Left hindlimb (tissue), 1 donor: ENCODE results near the gene EPG5.
"Not testable (repeated sequence)": the region's sequence is repeated elsewhere in the genome, so short reads cannot be mapped to it uniquely, and the experiment has no call there.

Experiments
- DNase-seq: peaks from one replicate; pipeline ENCODE4 v3.0.0-alpha.2; 2018

The EPG5 gene, protein sequence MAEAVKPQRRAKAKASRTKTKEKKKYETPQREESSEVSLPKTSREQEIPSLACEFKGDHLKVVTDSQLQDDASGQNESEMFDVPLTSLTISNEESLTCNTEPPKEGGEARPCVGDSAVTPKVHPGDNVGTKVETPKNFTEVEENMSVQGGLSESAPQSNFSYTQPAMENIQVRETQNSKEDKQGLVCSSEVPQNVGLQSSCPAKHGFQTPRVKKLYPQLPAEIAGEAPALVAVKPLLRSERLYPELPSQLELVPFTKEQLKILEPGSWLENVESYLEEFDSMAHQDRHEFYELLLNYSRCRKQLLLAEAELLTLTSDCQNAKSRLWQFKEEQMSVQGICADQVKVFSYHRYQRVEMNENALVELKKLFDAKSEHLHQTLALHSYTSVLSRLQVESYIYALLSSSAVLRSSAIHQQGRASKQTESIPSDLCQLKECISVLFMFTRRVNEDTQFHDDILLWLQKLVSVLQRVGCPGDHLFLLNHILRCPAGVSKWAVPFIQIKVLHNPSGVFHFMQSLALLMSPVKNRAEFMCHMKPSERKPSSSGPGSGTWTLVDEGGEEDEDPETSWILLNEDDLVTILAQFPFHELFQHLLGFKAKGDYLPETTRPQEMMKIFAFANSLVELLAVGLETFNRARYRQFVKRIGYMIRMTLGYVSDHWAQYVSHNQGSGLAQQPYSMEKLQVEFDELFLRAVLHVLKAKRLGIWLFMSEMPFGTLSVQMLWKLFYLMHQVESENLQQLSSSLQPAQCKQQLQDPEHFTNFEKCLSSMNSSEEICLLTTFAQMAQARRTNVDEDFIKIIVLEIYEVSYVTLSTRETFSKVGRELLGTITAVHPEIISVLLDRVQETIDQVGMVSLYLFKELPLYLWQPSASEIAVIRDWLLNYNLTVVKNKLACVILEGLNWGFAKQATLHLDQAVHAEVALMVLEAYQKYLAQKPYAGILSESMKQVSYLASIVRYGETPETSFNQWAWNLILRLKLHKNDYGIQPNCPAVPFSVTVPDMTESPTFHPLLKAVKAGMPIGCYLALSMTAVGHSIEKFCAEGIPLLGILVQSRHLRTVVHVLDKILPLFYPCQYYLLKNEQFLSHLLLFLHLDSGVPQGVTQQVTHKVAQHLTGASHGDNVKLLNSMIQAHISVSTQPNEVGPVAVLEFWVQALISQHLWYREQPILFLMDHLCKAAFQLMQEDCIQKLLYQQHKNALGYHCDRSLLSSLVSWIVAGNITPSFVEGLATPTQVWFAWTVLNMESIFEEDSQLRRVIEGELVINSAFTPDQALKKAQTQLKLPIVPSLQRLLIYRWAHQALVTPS (N-terminal part only)

DNA sequence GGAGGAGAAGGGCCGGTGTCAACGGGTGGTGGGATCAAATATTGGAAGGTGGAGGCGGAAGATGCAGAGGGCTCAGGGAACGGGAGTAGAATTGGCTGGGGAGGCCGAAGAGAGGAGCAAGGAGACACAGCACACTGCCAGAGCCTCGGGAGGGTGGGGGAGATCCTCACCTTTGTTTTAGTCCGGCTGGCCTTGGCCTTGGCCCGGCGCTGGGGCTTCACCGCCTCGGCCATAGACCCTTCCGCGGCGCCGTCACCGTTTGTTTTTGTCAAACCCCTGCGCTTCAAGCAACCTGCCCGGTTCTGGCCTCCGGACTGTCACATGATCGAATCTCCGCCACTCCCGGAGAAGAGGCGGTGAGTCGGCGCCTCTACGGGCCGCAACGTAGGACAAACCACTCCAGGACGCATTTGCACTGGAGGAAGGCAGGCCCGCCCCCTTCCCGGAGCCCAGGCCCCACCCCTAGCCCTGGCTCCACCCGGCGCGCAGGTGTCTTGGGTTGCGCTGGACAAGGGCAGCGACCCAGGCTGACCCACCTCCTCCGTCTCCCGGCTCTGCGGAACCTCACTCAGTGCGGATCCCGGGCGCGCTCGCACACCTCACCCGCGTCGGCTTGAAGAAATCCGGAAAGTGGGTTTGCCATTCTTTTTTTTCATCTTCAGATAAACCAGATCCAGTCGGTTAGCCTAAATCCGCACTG is at the start of gene EPG5:
Gene EPG5 (minus strand): TSS at position 323 of the 700 bp plus-strand sequence. CDS start 90 bp downstream, at position 233.
- DNase-seq = peak; percentile 96

DNA sequence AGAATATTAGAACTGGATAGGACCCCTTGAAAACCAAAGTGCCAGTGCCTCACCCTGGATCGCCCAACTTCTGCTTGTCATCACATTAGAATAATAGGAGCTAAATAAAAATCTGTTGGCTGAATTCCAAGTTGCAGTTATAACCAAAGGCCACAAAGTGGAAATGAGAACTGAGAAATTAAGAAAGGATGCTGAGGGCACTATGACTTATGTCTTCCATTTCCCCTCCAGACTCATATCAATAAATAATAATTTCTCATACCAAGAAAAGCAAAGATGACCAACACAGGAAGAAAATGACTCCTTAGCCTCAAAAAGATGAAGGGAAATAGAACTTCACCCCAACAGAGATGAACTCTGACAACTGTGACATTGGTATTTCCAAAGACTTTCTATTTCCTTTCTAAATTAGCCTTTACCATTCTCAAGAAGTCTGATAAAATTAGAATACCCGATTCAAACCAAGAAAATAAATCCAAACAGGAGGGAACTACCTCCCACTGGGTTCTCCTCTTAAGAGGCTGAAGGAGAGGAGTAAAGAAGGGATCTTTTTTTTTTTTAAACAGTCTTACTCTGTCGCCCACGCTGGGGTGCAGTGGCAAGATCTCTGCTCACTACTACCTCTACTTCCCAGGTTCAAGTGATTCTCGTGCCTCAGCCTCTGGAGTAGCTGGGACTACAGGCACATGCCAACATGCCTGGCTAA is 46.5 kb upstream of the EPG5 start:
- no peak for DNase-seq

DNA sequence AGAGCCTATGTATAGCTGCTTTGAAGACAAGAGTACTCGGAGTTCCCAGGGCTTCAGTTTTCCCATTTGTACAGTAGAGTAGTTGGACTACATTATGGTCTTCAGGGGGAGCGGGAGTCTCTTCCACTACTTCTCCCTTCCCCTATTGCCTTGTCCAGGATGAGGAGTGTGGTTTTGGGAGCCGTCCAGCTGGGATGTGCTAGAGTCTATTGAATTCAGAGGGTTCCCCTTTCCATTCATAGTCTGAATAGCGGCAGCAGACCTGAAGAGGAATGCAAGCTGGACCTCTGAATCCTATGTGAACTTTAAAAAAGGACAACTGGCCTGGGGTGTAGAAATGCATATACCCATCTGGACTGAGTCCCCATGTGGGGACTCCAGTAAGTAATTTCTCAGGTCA is 43.5 kb upstream of the EPG5 start:
- no peak for DNase-seq

DNA sequence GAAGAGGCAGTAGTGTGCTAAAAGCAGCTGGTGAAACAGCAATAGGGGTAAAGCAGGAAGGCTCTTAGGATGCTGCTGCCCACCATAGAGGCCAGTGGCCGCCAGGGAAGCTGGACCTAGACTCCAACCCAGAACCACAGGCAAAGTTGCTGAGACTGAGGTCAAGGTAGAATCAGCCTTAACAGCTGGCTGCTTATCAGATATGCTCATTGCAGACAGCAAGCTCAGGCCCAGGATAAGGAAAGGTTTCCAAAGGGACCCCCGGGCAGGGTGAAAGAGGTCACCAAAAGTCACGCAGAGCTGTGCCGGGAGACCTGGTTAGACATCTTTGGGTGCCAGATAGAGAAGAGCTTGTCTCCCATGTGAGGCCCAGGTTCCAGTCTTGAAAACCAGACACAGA is 42.9 kb upstream of the EPG5 start:
- no peak for DNase-seq

DNA sequence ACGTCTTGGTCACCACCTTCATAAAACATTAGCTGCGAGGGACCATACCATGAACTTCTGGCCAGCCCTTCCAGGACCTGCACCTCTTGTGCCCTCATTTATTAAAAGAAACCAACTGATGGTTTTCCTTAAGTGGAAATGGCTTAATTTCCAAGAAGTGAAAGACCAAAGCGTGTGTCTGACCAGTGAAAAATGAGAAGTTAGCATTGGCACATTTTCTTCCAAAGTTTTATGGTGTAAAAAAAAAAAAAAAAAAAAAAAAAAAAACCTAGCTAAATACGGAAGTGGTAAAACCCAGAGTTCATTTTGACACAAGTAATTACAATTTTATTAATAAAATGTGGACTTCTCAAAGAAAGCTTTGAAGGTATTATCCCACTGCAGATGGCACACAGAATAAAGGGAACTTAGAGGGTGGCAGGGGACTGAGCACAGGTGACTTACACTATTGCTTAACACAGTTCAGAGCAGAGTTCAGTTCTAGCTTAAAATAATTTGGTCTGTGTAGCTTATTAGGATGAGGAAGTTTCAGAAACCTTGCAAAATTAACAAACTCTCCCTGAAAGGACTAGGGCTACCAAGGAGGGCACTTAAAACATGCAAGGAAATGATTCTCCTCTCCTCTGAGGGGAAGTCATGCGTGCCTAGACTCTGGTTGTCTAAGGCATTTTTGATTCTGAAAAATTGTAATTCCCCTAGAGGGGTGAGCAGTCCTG is 42.2 kb upstream of the EPG5 start:
- DNase-seq = no peak

DNA sequence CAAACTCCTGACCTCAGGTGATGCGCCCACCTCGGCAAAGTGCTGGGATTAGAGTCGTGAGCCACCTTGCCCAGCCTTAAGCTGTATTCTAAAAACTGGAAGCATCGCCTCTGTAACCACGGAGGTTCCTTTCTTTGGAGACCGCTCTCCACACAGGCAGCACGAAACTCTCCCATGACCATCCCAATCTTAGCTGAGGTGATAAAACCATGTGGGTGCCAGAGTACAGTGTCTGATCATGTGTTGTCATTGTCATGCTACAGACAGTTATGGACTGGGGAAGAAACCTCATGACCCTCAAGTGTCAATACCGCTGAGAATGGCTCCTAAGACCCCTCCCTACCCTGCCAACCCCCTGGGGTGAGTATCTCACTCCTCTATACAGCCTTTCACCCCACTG is 41.4 kb upstream of the EPG5 start:
- DNase-seq = no peak

DNA sequence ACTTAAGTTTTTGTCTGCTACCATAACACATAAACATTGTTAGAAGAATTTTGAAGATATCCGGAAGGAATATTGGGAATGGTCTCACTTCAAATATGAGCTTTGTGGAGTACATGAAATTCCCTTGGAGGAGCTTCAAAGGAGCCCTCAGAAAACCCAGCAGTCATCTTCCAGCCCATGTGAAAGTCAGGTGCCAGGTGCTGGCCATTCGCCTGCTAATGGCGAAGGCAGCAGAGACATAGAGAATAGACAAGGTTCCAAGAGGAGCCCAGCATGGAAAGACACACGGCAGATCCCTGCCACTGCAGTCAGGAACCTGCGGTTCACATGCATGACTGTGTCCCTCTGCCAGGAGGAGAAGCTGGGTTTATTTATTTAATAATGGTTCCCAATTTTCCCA is 40.0 kb upstream of the EPG5 start:
- no peak for DNase-seq

DNA sequence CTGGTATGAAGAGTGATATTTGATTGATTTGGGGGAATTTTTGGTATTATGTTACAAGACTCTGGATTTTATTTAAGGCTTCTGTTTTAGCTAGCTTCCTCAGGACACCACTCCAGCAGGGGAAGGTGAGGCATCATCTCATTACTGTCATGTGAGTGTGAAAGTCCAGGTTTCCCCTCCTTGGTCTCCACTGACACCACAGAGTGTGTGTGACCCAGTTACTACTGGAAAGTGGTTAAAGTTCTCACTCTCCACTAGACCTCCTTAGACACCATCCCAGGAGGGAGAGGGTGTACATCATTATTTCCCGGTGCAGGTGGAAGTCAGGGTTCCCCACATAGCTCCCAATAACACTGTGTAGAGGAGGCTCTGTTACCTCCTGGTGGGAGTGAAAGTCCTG is 35.8 kb upstream of the EPG5 start:
- DNase-seq = no peak

DNA sequence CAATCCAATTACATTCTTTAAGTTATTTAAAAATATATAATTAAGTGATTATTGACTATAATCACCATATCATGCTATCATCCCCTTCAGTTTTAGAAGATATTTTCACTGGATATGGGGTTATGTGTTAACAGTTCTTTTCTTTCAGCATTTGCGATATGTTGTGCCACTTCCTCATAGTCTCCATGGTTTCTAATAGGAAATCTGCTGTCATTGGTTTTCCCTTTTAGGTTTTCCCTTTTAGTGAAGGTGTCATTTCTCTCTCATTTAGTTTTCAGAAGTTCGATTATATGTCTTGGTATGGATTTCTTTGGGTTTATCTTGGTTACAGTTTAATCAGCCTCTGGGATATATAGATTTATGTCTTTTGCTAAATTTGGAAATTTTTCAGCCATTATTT is 34.8 kb upstream of the EPG5 start:
- DNase-seq = no peak

DNA sequence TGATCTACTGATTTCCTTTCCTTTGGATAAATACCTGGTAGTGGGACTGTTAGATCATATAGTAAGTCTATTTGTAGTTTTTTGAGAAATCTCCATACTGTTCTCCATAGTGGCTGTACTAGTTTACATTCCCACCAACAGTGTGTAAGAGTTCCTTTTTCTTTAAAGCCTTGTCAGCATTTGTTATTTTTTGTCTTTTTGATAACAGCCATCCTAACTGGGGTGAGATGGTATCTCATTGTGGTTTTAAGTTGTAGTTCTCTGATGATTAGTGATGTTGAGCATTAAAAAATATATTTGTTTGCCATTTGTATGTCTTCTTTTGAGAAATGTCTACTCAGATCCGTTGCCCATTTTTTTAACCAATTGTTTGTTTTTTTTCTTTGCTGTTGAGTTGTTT is 33.9 kb upstream of the EPG5 start:
- DNase-seq = no peak

DNA sequence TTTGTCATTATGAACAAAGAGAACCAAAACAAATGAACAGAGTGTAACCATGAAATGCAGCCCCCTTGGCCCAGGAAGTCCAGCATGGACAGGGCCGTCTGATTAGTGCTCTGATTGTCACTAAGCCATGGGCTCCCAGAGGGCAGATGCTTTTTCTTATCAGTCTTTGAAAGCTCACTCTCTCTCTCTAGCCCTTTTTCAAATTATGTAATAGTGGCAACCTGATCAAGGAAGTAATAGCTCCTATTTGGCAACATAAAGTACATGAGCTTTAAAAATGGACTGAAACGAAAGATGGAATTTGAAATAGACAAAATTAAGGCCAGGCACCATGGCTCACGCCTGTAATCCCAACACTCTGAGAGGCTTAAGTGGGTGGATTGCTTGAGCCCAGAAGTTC is 32.4 kb upstream of the EPG5 start:
- DNase-seq = no peak

DNA sequence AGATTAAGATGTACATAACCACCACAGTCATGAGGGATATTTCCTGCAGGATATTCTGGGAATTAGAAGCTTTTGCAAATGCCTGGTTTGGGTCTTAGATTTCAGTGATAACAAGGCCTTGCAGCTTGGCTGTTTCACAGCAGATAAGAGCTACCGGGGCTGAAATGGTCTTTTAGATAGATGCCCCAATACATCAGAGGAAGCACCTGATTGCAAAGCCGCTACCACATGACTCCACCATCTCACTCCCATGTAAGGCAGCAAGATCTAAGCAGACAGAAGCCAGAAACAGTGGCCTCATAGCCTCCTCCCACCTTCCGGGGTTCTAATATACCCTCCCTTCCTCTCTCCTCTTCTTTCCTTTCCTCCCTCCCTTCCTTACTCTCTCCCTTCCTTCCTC is 31.1 kb upstream of the EPG5 start:
- DNase-seq = no peak

DNA sequence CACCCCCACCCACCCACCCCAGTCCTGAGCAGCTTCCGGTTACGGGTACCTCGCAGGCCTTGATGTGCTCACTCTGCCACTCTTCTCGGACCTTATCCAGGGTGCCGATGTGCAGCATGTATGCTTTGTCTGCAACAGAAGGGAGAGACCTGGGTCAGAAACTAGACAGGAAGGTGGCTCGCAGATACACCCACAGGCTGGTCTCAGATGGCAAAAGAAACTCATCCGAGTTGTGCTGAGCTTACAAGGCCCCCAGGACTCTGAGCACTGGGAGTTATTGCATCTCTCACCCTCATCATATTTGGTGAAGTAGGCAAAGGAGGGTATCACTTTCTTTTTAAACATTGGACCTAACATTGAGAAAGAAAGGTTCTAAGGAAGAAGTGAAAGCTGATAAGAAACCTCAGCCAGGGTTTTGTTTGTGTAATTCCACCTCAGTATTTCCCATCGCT is 30.6 kb upstream of the EPG5 start:
- no peak for DNase-seq

DNA sequence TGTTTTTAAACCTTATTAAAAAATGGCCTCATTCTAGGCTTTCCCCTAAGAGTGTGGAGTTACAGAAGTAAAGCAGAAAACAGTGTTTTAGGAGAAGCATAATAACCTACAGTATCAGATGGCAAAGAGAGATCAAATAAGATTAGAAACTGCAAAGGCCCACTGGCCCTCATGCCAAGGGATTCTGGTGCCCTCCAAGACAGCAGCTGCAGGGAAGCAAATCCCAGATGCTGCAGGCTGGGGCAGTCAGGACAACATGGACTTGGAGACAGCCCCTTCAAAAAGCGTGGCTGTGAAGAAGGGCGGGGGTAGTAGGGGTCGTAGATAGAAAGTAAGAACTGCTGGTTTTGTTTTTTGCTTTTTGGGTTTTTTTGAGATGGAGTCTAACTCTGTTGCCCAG is 28.3 kb upstream of the EPG5 start:
- DNase-seq = no peak

DNA sequence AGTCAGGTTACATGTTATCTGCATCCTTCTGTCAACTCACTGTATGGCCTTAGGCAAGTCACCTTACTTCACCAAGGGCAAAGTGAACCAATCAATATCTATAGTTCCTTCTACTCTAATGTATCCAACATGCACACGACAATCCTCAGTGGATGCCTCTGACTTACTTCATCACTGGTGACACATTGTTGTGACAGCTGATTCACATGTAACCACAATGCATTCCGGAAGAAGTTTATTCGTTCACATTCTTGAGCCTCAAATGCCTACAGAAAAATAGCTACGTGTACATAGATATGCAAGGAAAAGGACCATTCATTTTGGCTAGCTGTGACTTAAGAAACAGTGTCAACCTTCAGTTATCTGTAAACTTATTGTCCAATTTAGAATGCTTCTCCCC is 26.3 kb upstream of the EPG5 start:
- DNase-seq = no peak

DNA sequence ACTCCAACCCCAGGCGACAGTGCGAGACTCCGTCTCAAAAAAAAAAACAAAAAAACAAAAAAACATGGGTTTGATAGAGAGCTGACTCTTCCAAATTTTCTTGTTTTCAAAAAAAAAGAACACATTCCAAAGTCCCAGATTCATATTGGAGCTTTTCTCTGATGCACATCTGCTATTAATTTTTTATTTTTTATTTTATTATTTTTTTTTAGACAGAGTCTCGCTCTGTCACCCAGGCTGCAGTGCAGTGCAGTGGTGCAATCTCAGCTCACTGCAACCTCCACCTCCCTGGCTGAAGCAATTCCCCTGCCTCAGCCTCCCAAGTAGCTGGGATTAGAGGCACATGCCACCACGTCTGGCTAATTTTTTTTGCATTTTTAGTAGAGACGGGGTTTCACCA is 25.4 kb upstream of the EPG5 start:
- not testable (repeated sequence) for DNase-seq

DNA sequence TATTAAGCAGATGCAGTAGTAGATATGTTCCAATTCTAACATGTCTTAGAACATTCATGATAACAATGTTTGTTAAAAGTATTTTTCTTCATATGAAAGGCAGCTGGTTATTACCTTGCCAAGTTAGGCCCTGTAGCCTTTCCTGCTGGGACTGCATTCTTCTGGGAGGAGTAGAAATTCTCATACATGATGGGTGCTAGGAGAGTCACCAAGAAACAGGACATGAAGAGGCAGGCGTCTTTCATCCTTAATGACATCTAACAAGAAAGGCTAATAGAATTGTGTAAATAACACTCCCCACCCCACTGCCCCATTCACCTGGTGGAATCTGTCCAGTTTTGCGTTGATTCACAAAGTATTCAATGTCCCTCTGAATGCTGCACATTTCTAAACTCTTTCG is 24.7 kb upstream of the EPG5 start:
- no peak for DNase-seq

DNA sequence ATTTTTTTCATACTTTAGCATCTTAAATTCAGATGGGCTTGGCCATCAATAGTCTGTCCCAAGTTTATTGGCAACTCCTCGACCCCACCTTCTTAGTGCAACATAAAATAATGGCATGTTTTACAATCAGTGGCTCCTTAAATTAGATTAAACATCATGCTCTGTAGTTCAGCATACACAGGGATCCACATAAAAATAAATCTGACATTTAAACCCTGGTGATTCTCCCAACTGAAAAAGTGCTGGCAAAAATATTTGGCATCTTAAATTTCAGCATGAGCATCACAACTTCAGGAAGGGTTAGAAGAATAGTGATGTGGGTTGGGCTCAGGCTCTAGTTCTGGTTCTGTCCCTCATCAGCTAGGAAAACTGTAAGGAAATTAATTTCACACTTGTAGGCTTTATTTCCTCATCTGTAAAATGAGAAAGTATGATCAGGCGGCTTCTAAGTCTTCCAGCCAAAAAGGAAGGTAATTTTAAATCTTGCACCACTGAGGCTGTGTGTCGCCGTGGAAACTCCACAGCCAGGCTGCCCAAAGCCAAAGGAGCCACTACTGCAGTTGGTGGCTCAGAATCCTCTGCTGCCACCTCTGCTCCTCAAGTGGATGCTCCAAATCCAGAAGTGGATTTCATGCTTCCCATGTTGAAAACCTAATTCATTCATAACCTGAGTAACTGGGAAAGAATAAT is 17.6 kb upstream of the EPG5 start:
- DNase-seq = no peak

DNA sequence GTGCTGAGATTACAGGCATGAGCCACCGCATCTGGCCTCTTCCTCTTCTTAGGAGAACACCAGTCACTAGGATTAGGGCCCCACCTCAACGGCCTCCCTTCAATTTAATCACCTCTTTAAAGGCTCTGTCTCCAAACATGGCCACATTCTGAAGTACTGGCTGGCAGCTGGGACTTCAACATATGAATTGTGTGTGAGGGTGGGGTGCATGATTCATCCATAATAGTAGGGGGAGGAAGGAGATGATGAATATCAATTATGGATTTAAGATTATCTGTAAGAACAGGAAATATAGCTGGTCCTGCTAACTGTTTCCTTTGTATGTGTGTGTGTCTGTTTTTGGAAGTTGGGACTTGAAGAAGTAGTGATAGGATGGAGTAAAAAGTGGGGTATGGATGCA is 14.7 kb upstream of the EPG5 start:
- no peak for DNase-seq

DNA sequence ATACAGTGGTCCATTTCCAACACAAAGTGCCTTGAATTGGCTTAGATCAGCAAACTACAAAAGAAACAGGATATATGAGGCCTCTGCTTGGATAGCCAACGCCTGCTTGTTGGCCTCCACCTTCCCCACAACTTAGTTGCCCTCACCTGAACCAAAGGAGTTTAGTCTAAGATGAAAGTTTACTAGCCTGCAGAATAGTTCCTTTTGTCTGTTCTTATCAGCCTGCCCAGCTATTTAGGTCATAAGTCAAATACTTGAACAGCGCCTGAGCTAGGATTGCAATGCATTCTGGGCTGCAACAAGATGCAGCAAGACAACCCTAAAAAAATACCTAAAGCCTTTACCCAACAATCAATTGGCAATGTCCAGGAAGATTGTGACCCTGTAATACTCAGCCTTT is 13.1 kb upstream of the EPG5 start:
- no peak for DNase-seq

DNA sequence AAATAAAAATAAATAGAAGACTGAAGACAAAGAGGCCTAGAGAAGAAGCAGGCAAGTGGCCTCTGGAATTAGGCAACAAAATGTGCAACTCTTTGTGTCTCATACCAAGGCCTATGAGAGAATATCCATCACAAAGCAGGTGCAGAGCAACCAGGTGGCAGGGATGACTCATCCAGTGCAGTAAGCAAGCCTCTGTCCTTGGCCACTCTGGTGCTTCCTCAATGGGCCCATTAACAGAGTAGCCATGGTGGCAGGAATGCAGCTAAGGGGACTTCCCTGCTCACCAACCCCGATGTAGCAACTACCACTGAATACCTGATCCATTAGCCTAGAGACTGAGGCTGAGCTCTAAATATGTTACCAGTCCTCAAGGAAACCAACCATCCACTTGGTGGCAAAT is 11.0 kb upstream of the EPG5 start:
- no peak for DNase-seq
